ENCODE data around the gene GALNT18. TPM values are rescaled to one million over a fixed set of nuclear protein-coding genes. Genes with fewer than 3 reads are reported as not detected.

Gene GALNT18
- total and polyA plus RNA-seq, 4 donors, result 17.7 to 109 (median 63.7) TPM

DNA sequence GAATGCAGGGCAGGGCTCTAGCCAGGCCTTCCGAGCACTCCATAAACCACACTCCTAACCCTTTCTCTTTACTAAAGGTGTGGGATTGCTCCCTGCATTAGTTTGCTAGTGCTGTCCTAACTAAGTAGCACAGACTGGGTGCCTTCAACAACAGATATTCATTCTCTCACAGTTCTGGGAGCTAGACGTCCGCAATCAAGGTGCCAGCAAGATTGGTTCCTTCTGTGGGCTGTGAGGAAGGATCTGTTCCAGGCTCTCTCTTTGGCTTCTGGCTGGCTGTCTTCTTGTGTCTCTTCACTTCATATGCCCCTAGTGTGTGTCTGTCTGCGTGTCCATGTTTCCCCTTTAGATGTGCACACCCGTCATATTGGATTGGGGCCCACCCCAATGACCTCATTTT is 59.8 kb downstream of the GALNT18 start:
- ATAC-seq (ENCODE audit: insufficient read depth, low FRiP score) (no peak), DNase-seq (peak; percentile 52 to 85 (median 68))
- TF ChIP-seq, protein P1, sequence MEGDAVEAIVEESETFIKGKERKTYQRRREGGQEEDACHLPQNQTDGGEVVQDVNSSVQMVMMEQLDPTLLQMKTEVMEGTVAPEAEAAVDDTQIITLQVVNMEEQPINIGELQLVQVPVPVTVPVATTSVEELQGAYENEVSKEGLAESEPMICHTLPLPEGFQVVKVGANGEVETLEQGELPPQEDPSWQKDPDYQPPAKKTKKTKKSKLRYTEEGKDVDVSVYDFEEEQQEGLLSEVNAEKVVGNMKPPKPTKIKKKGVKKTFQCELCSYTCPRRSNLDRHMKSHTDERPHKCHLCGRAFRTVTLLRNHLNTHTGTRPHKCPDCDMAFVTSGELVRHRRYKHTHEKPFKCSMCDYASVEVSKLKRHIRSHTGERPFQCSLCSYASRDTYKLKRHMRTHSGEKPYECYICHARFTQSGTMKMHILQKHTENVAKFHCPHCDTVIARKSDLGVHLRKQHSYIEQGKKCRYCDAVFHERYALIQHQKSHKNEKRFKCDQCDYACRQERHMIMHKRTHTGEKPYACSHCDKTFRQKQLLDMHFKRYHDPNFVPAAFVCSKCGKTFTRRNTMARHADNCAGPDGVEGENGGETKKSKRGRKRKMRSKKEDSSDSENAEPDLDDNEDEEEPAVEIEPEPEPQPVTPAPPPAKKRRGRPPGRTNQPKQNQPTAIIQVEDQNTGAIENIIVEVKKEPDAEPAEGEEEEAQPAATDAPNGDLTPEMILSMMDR (IDR thresholded peaks at IDR 0.05; ENCODE audit: control extremely low read depth, extremely low read depth), result no peak
- H3K4me1 ChIP-seq (ENCODE audit: control insufficient read depth in 5 of 5, insufficient read depth in 5 of 5, low read length in 5 of 5), result peaks cover 7 to 40% (median 24%) of the 10 kb centered on the region in 5 donors
- no peak overlapping the region for H3K9ac ChIP-seq (ENCODE audit: insufficient read depth in 1 of 2, low read length in 2 of 2)
- no peaks in the 10 kb centered on the region for H3K27me3 ChIP-seq (ENCODE audit: control insufficient read depth in 3 of 3, insufficient read depth in 3 of 3, low read length in 2 of 3)
- no peaks in the 10 kb centered on the region for H3K9me3 ChIP-seq (ENCODE audit: control insufficient read depth in 4 of 4, insufficient read depth in 3 of 4, low read length in 3 of 4)
- peaks cover 0 to 1% (median 0%) of the 10 kb centered on the region in 4 donors for H3K36me3 ChIP-seq (ENCODE audit: control insufficient read depth in 4 of 4, insufficient read depth in 4 of 4, low read length in 4 of 4)
- WGBS, 2 donors, result 84 to 89% methylated on average over 5 of the region's 5 CpGs
- H3K4me3 ChIP-seq, result no peak overlapping the region
- H3K27ac ChIP-seq (ENCODE audit: low read depth in 1 of 2, low read length in 1 of 2), result no peak overlapping the region

GRCh38 chr11:11558826-11559225 is 63.0 kb downstream of the GALNT18 start:
- TF ChIP-seq, protein P1 (IDR thresholded peaks at IDR 0.05; ENCODE audit: control extremely low read depth, extremely low read depth), result no peak
- Histone ChIP-seq H3K27me3 (ENCODE audit: control insufficient read depth in 3 of 3, insufficient read depth in 3 of 3, low read length in 2 of 3) (no peaks in the 10 kb centered on the region), H3K27ac (ENCODE audit: low read depth in 1 of 2, low read length in 1 of 2) (peak overlapping the region in 1 of 2 donors; percentile 50), H3K9ac (ENCODE audit: insufficient read depth in 1 of 2, low read length in 2 of 2) (no peak overlapping the region), H3K4me1 (ENCODE audit: control insufficient read depth in 5 of 5, insufficient read depth in 5 of 5, low read length in 5 of 5) (peaks cover 7 to 43% (median 26%) of the 10 kb centered on the region in 5 donors), H3K36me3 (ENCODE audit: control insufficient read depth in 4 of 4, insufficient read depth in 4 of 4, low read length in 4 of 4) (peaks cover 0 to 1% (median 0%) of the 10 kb centered on the region in 4 donors), H3K4me3 (no peak overlapping the region), H3K9me3 (ENCODE audit: control insufficient read depth in 4 of 4, insufficient read depth in 3 of 4, low read length in 3 of 4) (no peaks in the 10 kb centered on the region)
- peak in 2 of 3 donors; percentile 39 to 74 for DNase-seq
- peak; percentile 75 for ATAC-seq (ENCODE audit: insufficient read depth, low FRiP score)
- 35 to 39% methylated on average over 2 of the region's 2 CpGs for WGBS, 2 donors

- no peak overlapping the region for H3K9ac ChIP-seq (ENCODE audit: insufficient read depth in 1 of 2, low read length in 2 of 2)
- peaks cover 0 to 1% (median 0%) of the 10 kb centered on the region in 4 donors for H3K36me3 ChIP-seq (ENCODE audit: control insufficient read depth in 4 of 4, insufficient read depth in 4 of 4, low read length in 4 of 4)
- ATAC-seq (ENCODE audit: insufficient read depth, low FRiP score) (peak; percentile 55), DNase-seq (peak in 1 of 3 donors; percentile 37)
- peaks cover 7 to 45% (median 22%) of the 10 kb centered on the region in 5 donors for H3K4me1 ChIP-seq (ENCODE audit: control insufficient read depth in 5 of 5, insufficient read depth in 5 of 5, low read length in 5 of 5)
- H3K4me3 ChIP-seq, result no peak overlapping the region
- H3K27me3 ChIP-seq (ENCODE audit: control insufficient read depth in 3 of 3, insufficient read depth in 3 of 3, low read length in 2 of 3), result no peaks in the 10 kb centered on the region
- no peaks in the 10 kb centered on the region for H3K9me3 ChIP-seq (ENCODE audit: control insufficient read depth in 4 of 4, insufficient read depth in 3 of 4, low read length in 3 of 4)
- WGBS, 2 donors, result 62 to 72% methylated on average over 3 of the region's 3 CpGs
- TF ChIP-seq, protein P1 (IDR thresholded peaks at IDR 0.05; ENCODE audit: control extremely low read depth, extremely low read depth), result no peak
- peak overlapping the region in 1 of 2 donors; percentile 50 for H3K27ac ChIP-seq (ENCODE audit: low read depth in 1 of 2, low read length in 1 of 2)
Measured at GRCh38 chr11:11558396-11558795, 63.4 kb downstream of the GALNT18 start.

DNA sequence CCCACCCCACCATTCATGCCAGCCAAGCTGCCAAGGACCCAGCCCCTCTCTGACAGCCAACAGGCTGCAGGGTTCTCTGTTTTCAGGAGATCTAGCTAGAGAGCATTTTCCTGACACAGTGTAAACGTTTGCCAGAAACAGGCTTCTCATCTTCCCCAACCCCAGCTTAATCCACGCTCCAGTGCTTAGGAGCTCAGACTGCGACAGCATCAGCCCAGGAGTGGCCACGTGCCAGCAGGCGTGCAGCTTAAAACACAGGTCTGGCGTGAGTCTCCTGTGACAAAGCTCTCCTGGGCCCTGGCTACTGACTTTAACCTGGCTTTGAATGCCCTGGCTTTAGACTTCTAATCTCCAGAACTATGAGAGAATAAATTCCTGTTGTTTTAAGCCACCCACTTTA is 66.6 kb downstream of the GALNT18 start:
- Histone ChIP-seq H3K27ac (ENCODE audit: low read depth in 1 of 2, low read length in 1 of 2) (no peak overlapping the region), H3K36me3 (ENCODE audit: control insufficient read depth in 4 of 4, insufficient read depth in 4 of 4, low read length in 4 of 4) (no peaks in the 10 kb centered on the region), H3K4me1 (ENCODE audit: control insufficient read depth in 5 of 5, insufficient read depth in 5 of 5, low read length in 5 of 5) (peaks cover 0 to 41% (median 12%) of the 10 kb centered on the region in 5 donors), H3K9ac (ENCODE audit: insufficient read depth in 1 of 2, low read length in 2 of 2) (no peak overlapping the region), H3K9me3 (ENCODE audit: control insufficient read depth in 4 of 4, insufficient read depth in 3 of 4, low read length in 3 of 4) (no peaks in the 10 kb centered on the region), H3K4me3 (no peak overlapping the region), H3K27me3 (ENCODE audit: control insufficient read depth in 3 of 3, insufficient read depth in 3 of 3, low read length in 2 of 3) (no peaks in the 10 kb centered on the region)
- TF ChIP-seq, protein P1 (IDR thresholded peaks at IDR 0.05; ENCODE audit: control extremely low read depth, extremely low read depth), result no peak
- WGBS, 2 donors, result 39 to 62% methylated on average over 6 of the region's 6 CpGs
- DNase-seq (peak; percentile 41 to 73 (median 48)), ATAC-seq (ENCODE audit: insufficient read depth, low FRiP score) (no peak)
